Liver (tissue), 9 donors: Measurements from ENCODE around the gene ORAI3. TPM values are rescaled to one million over a fixed set of nuclear protein-coding genes. Genes with fewer than 3 reads are reported as not detected.

Source experiments
- DNase-seq: peaks from one replicate; pipeline ENCODE4 v3.0.0-alpha.2; 2017; ENCODE audit warnings: low spot score
- H3K27ac ChIP-seq, 2 donors: one replicate each; pipeline ENCODE4 v1.7.0; 2013; ENCODE audit warnings: inconsistent platforms in 2 of 2, low read length in 2 of 2, control low read depth in 1 of 2, low read depth in 1 of 2, mild to moderate bottlenecking in 1 of 2
- H3K27me3 ChIP-seq, 4 donors: one replicate each; pipeline versions ENCODE4 v1.6.1 to v1.7.0; 2013; ENCODE audit warnings: low read length in 3 of 4, inconsistent platforms in 1 of 4, mild to moderate bottlenecking in 1 of 4, moderate library complexity in 1 of 4; ENCODE audit not compliant: control insufficient read depth in 4 of 4, insufficient read depth in 4 of 4
- H3K36me3 ChIP-seq, 4 donors: one replicate each; pipeline versions ENCODE4 v1.6.1 to v1.7.0; 2013; ENCODE audit warnings: low read length in 3 of 4, mild to moderate bottlenecking in 3 of 4, low read depth in 1 of 4, moderate library complexity in 1 of 4; ENCODE audit not compliant: control insufficient read depth in 4 of 4, insufficient read depth in 3 of 4
- H3K4me1 ChIP-seq, 4 donors: one replicate each; pipeline versions ENCODE4 v1.6.1 to v1.7.0; 2013; ENCODE audit warnings: low read length in 3 of 4, mild to moderate bottlenecking in 3 of 4, moderate library complexity in 1 of 4; ENCODE audit not compliant: control insufficient read depth in 4 of 4, insufficient read depth in 4 of 4
- H3K4me3 ChIP-seq, 3 donors: one replicate each; pipeline versions ENCODE4 v1.6.1 to v1.7.0; 2013; ENCODE audit warnings: low read length in 3 of 3, control low read depth in 1 of 3, low read depth in 1 of 3, mild to moderate bottlenecking in 1 of 3
- H3K9ac ChIP-seq, 2 donors: one replicate each; pipeline ENCODE4 v1.7.0; 2013; ENCODE audit warnings: low read length in 2 of 2, mild to moderate bottlenecking in 2 of 2, moderate library complexity in 2 of 2, control low read depth in 1 of 2, low read depth in 1 of 2
- H3K9me3 ChIP-seq, 4 donors: one replicate each; pipeline versions ENCODE4 v1.6.1 to v1.7.0; 2013; ENCODE audit warnings: low read length in 3 of 4; ENCODE audit not compliant: control insufficient read depth in 4 of 4
- ATF3 ChIP-seq: IDR thresholded peaks from 2 replicates; pipeline ENCODE4 v1.6.1; 2016; ENCODE audit warnings: antibody characterized with exemption
- CTCF ChIP-seq: fragments of 150-350 bp; IDR thresholded peaks from 2 replicates; pipeline ENCODE4 v1.5.1; 2017; ENCODE audit warnings: improper control_type of control experiment, low read depth, low read length; ENCODE audit not compliant: missing input control
- EGR1 ChIP-seq, 2 donors: IDR thresholded peaks; 2 replicates each; pipeline ENCODE4 v1.6.1; 2016 to 2018; ENCODE audit warnings: antibody characterized with exemption in 2 of 2, low read depth in 2 of 2
- FOXA1 ChIP-seq: IDR thresholded peaks from 2 replicates; pipeline ENCODE4 v1.6.1; 2016; ENCODE audit warnings: antibody characterized with exemption
- FOXA2 ChIP-seq: IDR thresholded peaks from 2 replicates; pipeline ENCODE4 v1.6.1; 2016; ENCODE audit warnings: antibody characterized with exemption
- GABPA ChIP-seq, 2 donors: IDR thresholded peaks in 1 of 2; conservative IDR thresholded peaks in 1 of 2; 2 replicates each; pipeline ENCODE4 v1.6.1; 2016; ENCODE audit warnings: antibody characterized with exemption in 2 of 2, mild to moderate bottlenecking in 1 of 2, moderate library complexity in 1 of 2
- HNF4A ChIP-seq, 2 donors: conservative IDR thresholded peaks; 2 replicates each; pipeline ENCODE4 v1.6.1; 2016; ENCODE audit warnings: antibody characterized with exemption in 2 of 2, mild to moderate bottlenecking in 2 of 2
- HNF4G ChIP-seq: IDR thresholded peaks from 2 replicates; pipeline ENCODE4 v1.6.1; 2016; ENCODE audit warnings: antibody characterized with exemption
- JUND ChIP-seq, 2 donors: IDR thresholded peaks; 2 replicates each; pipeline ENCODE4 v1.6.1; 2016; ENCODE audit warnings: antibody characterized with exemption in 2 of 2
- MAX ChIP-seq: IDR thresholded peaks from 2 replicates; pipeline ENCODE4 v1.6.1; 2016; ENCODE audit warnings: antibody characterized with exemption
- NR2F2 ChIP-seq: IDR thresholded peaks from 2 replicates; pipeline ENCODE4 v1.6.1; 2016; ENCODE audit warnings: antibody characterized with exemption
- RAD21 ChIP-seq, 2 donors: IDR thresholded peaks; 2 replicates each; pipeline ENCODE4 v1.6.1; 2016; ENCODE audit warnings: antibody characterized with exemption in 2 of 2, mild to moderate bottlenecking in 2 of 2
- RXRA ChIP-seq, 2 donors: IDR thresholded peaks; 2 replicates each; pipeline ENCODE4 v1.6.1; 2017 to 2018; ENCODE audit warnings: antibody characterized with exemption in 2 of 2, mild to moderate bottlenecking in 1 of 2
- SP1 ChIP-seq: IDR thresholded peaks from 2 replicates; pipeline ENCODE4 v1.6.1; 2018; ENCODE audit warnings: antibody characterized with exemption, mild to moderate bottlenecking
- TAF1 ChIP-seq: conservative IDR thresholded peaks from 2 replicates; pipeline ENCODE4 v1.6.1; 2016; ENCODE audit warnings: antibody characterized with exemption, mild to moderate bottlenecking
- YY1 ChIP-seq: IDR thresholded peaks from 2 replicates; pipeline ENCODE4 v1.6.1; 2016; ENCODE audit warnings: antibody characterized with exemption, mild to moderate bottlenecking
- WGBS: extraction: QIAGEN DNeasy Blood & Tissue Kit; methylation state at CpG from one replicate; pipeline ENCODE4 v1.1.7; 2013; 5-methylcytosine and 5-hydroxymethylcytosine counted together
- polyA plus RNA-seq, 2 donors: library from polyadenylated mRNA; stranded (reverse) in 1 of 2; unstranded in 1 of 2; fragments of 200-250 nt in 1 of 2; fragments of >200 nt in 1 of 2; fragmentation: Nextera tagmentation in 1 of 2; extraction: Ambion mirVana in 1 of 2; gene quantifications; one replicate each; pipeline versions ENCODE4 v1.2.1 to v1.2.3, GENCODE V29; 2013 to 2015
- total RNA-seq, 2 donors: library from RNA; depleted of rRNA; stranded (reverse); fragments of >200 nt; gene quantifications; one replicate each; pipeline ENCODE4 v1.2.3, GENCODE V29; 2014
- TF ChIP-seq, protein P1 (sequence below): IDR thresholded peaks from 2 replicates; pipeline ENCODE4 v1.6.1; 2016; ENCODE audit warnings: antibody characterized with exemption
- TF ChIP-seq, protein P2 (sequence below): IDR thresholded peaks from 2 replicates; pipeline ENCODE4 v1.6.1; 2016; ENCODE audit warnings: antibody characterized with exemption, mild to moderate bottlenecking
- donor health status: healthy.
- donor health status: healthy.
- donor health status: healthy.
- donor health status: healthy.
- donor health status: healthy.

The ORAI3 gene
- total and polyA plus RNA-seq, 4 donors: 26.6 to 39.1 (median 31.4) TPM

DNA sequence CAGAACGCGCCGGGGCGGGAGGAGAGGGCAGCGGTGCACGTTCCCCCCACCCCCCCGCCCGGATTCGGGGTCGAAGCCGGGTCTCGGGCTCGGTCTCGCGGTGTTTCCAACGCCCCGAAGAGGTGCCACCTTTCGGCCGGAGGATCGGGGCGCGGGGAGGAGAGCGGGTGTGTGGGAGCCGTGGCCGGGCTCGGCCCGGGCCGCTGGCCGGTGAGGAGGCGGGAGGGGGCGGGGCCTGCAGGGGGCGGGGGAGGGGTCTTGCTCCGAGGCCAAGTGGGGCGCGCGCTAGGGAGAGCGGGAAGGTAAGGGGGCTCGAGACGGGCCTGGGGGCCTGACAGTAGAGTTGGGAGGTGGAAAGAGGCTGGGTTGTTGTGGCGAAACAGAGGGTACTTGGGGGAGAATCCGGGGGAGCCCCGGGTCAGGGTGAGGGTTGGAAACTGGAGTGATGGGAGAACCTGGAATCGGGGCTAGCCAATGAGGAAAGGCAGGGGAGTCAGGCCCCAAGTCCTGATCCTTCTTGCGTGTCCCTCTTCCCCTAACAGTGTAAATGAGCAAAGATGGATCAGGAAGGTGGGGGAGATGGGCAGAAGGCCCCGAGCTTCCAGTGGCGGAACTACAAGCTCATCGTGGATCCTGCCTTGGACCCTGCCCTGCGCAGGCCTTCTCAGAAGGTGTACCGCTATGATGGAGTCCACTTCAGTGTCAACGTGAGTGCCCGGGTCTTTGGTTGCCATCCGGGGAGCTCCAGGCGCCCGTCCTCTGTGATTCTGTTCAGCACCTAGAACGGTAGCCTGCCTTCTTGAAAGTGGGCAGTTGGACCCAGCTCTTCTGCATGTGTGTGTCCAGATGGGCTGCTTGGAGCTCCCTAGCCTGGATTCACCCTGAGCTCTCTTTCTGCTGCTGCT lies 9.6 kb downstream of the ORAI3 start:
- H3K4me1 ChIP-seq: peaks cover 5 to 47% (median 34%) of the 10 kb centered on the region in 4 donors
- H3K9ac ChIP-seq: peak overlapping the region; percentile 23 to 64
- H3K27ac ChIP-seq: peak overlapping the region; percentile 98
- H3K27me3 ChIP-seq: no peaks in the 10 kb centered on the region
- H3K9me3 ChIP-seq: no peaks in the 10 kb centered on the region
- peak; percentile 70 for DNase-seq
- WGBS: 13% methylated on average over 55 of the region's 55 CpGs
- peak overlapping the region; percentile 62 to 96 (median 89) for H3K4me3 ChIP-seq
- TF ChIP-seq FOXA1: no peak
- TF ChIP-seq CTCF: no peak
- TF ChIP-seq, protein P1, sequence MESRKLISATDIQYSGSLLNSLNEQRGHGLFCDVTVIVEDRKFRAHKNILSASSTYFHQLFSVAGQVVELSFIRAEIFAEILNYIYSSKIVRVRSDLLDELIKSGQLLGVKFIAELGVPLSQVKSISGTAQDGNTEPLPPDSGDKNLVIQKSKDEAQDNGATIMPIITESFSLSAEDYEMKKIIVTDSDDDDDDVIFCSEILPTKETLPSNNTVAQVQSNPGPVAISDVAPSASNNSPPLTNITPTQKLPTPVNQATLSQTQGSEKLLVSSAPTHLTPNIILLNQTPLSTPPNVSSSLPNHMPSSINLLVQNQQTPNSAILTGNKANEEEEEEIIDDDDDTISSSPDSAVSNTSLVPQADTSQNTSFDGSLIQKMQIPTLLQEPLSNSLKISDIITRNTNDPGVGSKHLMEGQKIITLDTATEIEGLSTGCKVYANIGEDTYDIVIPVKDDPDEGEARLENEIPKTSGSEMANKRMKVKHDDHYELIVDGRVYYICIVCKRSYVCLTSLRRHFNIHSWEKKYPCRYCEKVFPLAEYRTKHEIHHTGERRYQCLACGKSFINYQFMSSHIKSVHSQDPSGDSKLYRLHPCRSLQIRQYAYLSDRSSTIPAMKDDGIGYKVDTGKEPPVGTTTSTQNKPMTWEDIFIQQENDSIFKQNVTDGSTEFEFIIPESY: no peak
- no peak for TF ChIP-seq EGR1 (IDR thresholded peaks at IDR 0.05; ENCODE audit: low read depth in 2 of 2)
- TF ChIP-seq HNF4A (conservative IDR thresholded peaks at IDR 0.05): no peak
- no peak for TF ChIP-seq FOXA2
- TF ChIP-seq YY1: no peak
- no peak for TF ChIP-seq MAX
- no peak for TF ChIP-seq ATF3
- TF ChIP-seq TAF1: no peak
- TF ChIP-seq, protein P2, sequence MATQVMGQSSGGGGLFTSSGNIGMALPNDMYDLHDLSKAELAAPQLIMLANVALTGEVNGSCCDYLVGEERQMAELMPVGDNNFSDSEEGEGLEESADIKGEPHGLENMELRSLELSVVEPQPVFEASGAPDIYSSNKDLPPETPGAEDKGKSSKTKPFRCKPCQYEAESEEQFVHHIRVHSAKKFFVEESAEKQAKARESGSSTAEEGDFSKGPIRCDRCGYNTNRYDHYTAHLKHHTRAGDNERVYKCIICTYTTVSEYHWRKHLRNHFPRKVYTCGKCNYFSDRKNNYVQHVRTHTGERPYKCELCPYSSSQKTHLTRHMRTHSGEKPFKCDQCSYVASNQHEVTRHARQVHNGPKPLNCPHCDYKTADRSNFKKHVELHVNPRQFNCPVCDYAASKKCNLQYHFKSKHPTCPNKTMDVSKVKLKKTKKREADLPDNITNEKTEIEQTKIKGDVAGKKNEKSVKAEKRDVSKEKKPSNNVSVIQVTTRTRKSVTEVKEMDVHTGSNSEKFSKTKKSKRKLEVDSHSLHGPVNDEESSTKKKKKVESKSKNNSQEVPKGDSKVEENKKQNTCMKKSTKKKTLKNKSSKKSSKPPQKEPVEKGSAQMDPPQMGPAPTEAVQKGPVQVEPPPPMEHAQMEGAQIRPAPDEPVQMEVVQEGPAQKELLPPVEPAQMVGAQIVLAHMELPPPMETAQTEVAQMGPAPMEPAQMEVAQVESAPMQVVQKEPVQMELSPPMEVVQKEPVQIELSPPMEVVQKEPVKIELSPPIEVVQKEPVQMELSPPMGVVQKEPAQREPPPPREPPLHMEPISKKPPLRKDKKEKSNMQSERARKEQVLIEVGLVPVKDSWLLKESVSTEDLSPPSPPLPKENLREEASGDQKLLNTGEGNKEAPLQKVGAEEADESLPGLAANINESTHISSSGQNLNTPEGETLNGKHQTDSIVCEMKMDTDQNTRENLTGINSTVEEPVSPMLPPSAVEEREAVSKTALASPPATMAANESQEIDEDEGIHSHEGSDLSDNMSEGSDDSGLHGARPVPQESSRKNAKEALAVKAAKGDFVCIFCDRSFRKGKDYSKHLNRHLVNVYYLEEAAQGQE: no peak
- TF ChIP-seq SP1: no peak
- no peak for TF ChIP-seq RAD21 (IDR thresholded peaks at IDR 0.05)
- no peak for TF ChIP-seq HNF4G
- no peak for TF ChIP-seq JUND (IDR thresholded peaks at IDR 0.05)
- no peak for TF ChIP-seq RXRA (IDR thresholded peaks at IDR 0.05)
- TF ChIP-seq NR2F2: no peak
- no peak for TF ChIP-seq GABPA (IDR thresholded peaks at IDR 0.05 in 1 of 2, conservative IDR thresholded peaks at IDR 0.05 in 1 of 2)
- peaks cover 10 to 41% (median 32%) of the 10 kb centered on the region in 4 donors for H3K36me3 ChIP-seq
